Neuronal stem cell (in vitro differentiated cells): Measurements from ENCODE around the gene KIAA1755.

Experiments used
- DNase-seq: peaks from one replicate; pipeline ENCODE4 v3.0.0-alpha.2; 2013; ENCODE audit warnings: low spot score
- H2AFZ ChIP-seq: one replicate; pipeline ENCODE4 v1.6.1; 2013; ENCODE audit warnings: mild to moderate bottlenecking, low read length, inconsistent platforms
- H2AK5ac ChIP-seq: 2 replicates; pipeline ENCODE4 v1.6.1; 2013; ENCODE audit warnings: low read depth, mild to moderate bottlenecking, inconsistent platforms, low read length, moderate library complexity, mixed read lengths
- H2BK120ac ChIP-seq: 2 replicates; pipeline ENCODE4 v1.6.1; 2013; ENCODE audit warnings: low read depth, mild to moderate bottlenecking, inconsistent platforms, low read length, moderate library complexity, mixed read lengths
- H2BK12ac ChIP-seq: one replicate; pipeline ENCODE4 v1.6.1; 2013; ENCODE audit warnings: low read length, inconsistent platforms
- H2BK15ac ChIP-seq: 2 replicates; pipeline ENCODE4 v1.6.1; 2013; ENCODE audit warnings: mild to moderate bottlenecking, low read length, inconsistent platforms, mixed read lengths
- H2BK5ac ChIP-seq: one replicate; pipeline ENCODE4 v1.6.1; 2013; ENCODE audit warnings: inconsistent platforms, mild to moderate bottlenecking, low read length, moderate library complexity
- H3K14ac ChIP-seq: one replicate; pipeline ENCODE4 v1.6.1; 2013; ENCODE audit warnings: low read length, inconsistent platforms
- H3K18ac ChIP-seq: 2 replicates; pipeline ENCODE4 v1.6.1; 2013; ENCODE audit warnings: low read length, inconsistent platforms
- H3K23ac ChIP-seq: 2 replicates; pipeline ENCODE4 v1.6.1; 2013; ENCODE audit warnings: low read depth, mild to moderate bottlenecking, mixed read lengths, low read length, inconsistent platforms; ENCODE audit not compliant: poor library complexity
- H3K27ac ChIP-seq: replicated peaks from 3 replicates; pipeline ENCODE4 v1.5.1; 2013; ENCODE audit warnings: low read length, inconsistent platforms
- H3K27me3 ChIP-seq, 3 experiments: 2 replicates each; pipeline ENCODE4 v1.6.1; 2013; ENCODE audit warnings: low read length in 3 of 3, mild to moderate bottlenecking in 2 of 3, inconsistent platforms in 1 of 3, low read depth in 1 of 3, mixed read lengths in 1 of 3, moderate library complexity in 1 of 3; ENCODE audit not compliant: control insufficient read depth in 3 of 3, insufficient read depth in 3 of 3
- H3K36me3 ChIP-seq, 2 donors: replicated peaks in 1 of 2; 2 replicates each; pipeline ENCODE4 v1.6.1; 2013; ENCODE audit warnings: low read length in 2 of 2; ENCODE audit not compliant: control insufficient read depth in 2 of 2, insufficient read depth in 2 of 2
- H3K4ac ChIP-seq: 2 replicates; pipeline ENCODE4 v1.6.1; 2013; ENCODE audit warnings: inconsistent platforms, mild to moderate bottlenecking, low read length, moderate library complexity
- H3K4me1 ChIP-seq, 2 donors: 1 replicate in 1 of 2; 2 replicates in 1 of 2; pipeline ENCODE4 v1.6.1; 2013; ENCODE audit warnings: low read length in 2 of 2, low read depth in 1 of 2; ENCODE audit not compliant: control insufficient read depth in 2 of 2, insufficient read depth in 1 of 2
- H3K4me2 ChIP-seq: one replicate; pipeline ENCODE4 v1.6.1; 2013; ENCODE audit warnings: mild to moderate bottlenecking, low read length, inconsistent platforms; ENCODE audit not compliant: insufficient read depth, poor library complexity, severe bottlenecking
- H3K4me3 ChIP-seq, 2 donors: 2 replicates each; pipeline ENCODE4 v1.5.1; 2013; ENCODE audit warnings: low read length in 2 of 2, mild to moderate bottlenecking in 2 of 2, inconsistent platforms in 1 of 2, moderate library complexity in 1 of 2
- H3K79me1 ChIP-seq: one replicate; pipeline ENCODE4 v1.6.1; 2013; ENCODE audit warnings: low read depth, mild to moderate bottlenecking, inconsistent platforms, low read length, moderate library complexity
- H3K9ac ChIP-seq: one replicate; pipeline ENCODE4 v1.6.1; 2013; ENCODE audit warnings: mild to moderate bottlenecking, low read depth, low read length, inconsistent platforms; ENCODE audit not compliant: poor library complexity
- H3K9me3 ChIP-seq, 2 donors: replicated peaks in 1 of 2; 2 replicates each; pipeline versions ENCODE3 to v1.6.1; 2013; ENCODE audit warnings: low read length in 2 of 2, mild to moderate bottlenecking in 2 of 2, inconsistent platforms in 1 of 2, low read depth in 1 of 2, mixed read lengths in 1 of 2, moderate library complexity in 1 of 2; ENCODE audit not compliant: control insufficient read depth in 2 of 2, insufficient read depth in 1 of 2
- H4K8ac ChIP-seq: one replicate; pipeline ENCODE4 v1.6.1; 2013; ENCODE audit warnings: low read depth, mild to moderate bottlenecking, inconsistent platforms, low read length, moderate library complexity
- H4K91ac ChIP-seq: one replicate; pipeline ENCODE4 v1.6.1; 2013; ENCODE audit warnings: low read length, low read depth, mild to moderate bottlenecking, inconsistent platforms; ENCODE audit not compliant: poor library complexity
- WGBS, 2 donors: extraction: QIAGEN DNeasy Blood & Tissue Kit; methylation state at CpG; one replicate each; pipeline ENCODE4 v1.1.7; 2013; ENCODE audit warnings: missing lambda C conversion rate in 2 of 2, mixed read lengths in 1 of 2; ENCODE audit not compliant: insufficient read length in 2 of 2, insufficient replicate concordance in 1 of 2; ENCODE audit errors: extremely low coverage in 2 of 2; 5-methylcytosine and 5-hydroxymethylcytosine counted together

Gene KIAA1755

GRCh38 chr20:38227420-38228360, 32.8 kb downstream of the KIAA1755 start:
- Histone ChIP-seq H3K4me2 (no peak overlapping the region), H2BK120ac (no peak overlapping the region), H3K9ac (no peak overlapping the region), H3K4me3 (no peak overlapping the region), H3K18ac (no peak overlapping the region), H3K14ac (no peak overlapping the region), H2BK12ac (no peak overlapping the region), H4K8ac (no peak overlapping the region), H3K23ac (no peak overlapping the region), H2AFZ (peak overlapping the region; percentile 41), H3K79me1 (no peaks in the 10 kb centered on the region), H2AK5ac (no peak overlapping the region), H3K4me1 (no peaks in the 10 kb centered on the region), H3K9me3 (no peaks in the 10 kb centered on the region), H3K27ac (no peak overlapping the region), H4K91ac (no peak overlapping the region), H3K4ac (no peak overlapping the region), H2BK15ac (no peak overlapping the region), H2BK5ac (no peak overlapping the region), H3K27me3 (no peaks in the 10 kb centered on the region), H3K36me3 (no peaks in the 10 kb centered on the region)
- WGBS, 2 donors, result no CpG with 5 or more reads among the region's 11 CpGs
- DNase-seq, result no peak

- Histone ChIP-seq H3K4me3 (no peak overlapping the region), H3K27ac (no peak overlapping the region), H2BK12ac (no peak overlapping the region), H3K27me3 (no peaks in the 10 kb centered on the region), H2AFZ (no peak overlapping the region), H3K79me1 (no peaks in the 10 kb centered on the region), H3K4ac (no peak overlapping the region), H3K14ac (no peak overlapping the region), H2BK5ac (no peak overlapping the region), H3K9ac (no peak overlapping the region), H3K18ac (no peak overlapping the region), H2BK15ac (no peak overlapping the region), H2AK5ac (no peak overlapping the region), H2BK120ac (no peak overlapping the region), H4K91ac (no peak overlapping the region), H3K4me2 (no peak overlapping the region), H3K23ac (no peak overlapping the region), H4K8ac (no peak overlapping the region), H3K36me3 (no peaks in the 10 kb centered on the region), H3K4me1 (no peaks in the 10 kb centered on the region), H3K9me3 (no peaks in the 10 kb centered on the region)
- DNase-seq, result no peak
- WGBS, 2 donors, result no CpG with 5 or more reads among the region's 6 CpGs
These were observed 34.0 kb downstream of the KIAA1755 start for GRCh38 chr20:38226553-38226952.

GRCh38 chr20:38225900-38226263, 34.7 kb downstream of the KIAA1755 start:
- Histone ChIP-seq H2BK12ac (no peak overlapping the region), H2BK15ac (no peak overlapping the region), H3K36me3 (no peaks in the 10 kb centered on the region), H3K14ac (no peak overlapping the region), H2BK120ac (no peak overlapping the region), H3K9ac (no peak overlapping the region), H3K4me3 (no peak overlapping the region), H3K27me3 (no peaks in the 10 kb centered on the region), H4K91ac (no peak overlapping the region), H2BK5ac (no peak overlapping the region), H2AK5ac (no peak overlapping the region), H3K9me3 (no peaks in the 10 kb centered on the region), H3K27ac (no peak overlapping the region), H4K8ac (no peak overlapping the region), H3K18ac (no peak overlapping the region), H3K23ac (no peak overlapping the region), H3K79me1 (no peaks in the 10 kb centered on the region), H3K4me1 (peaks cover 0 to 1% of the 10 kb centered on the region in 2 donors), H3K4me2 (no peak overlapping the region), H2AFZ (no peak overlapping the region), H3K4ac (no peak overlapping the region)
- DNase-seq, result no peak
- WGBS, 2 donors, result no CpG with 5 or more reads among the region's 2 CpGs

- WGBS, 2 donors, result no CpG with 5 or more reads among the region's 8 CpGs
- H2AK5ac ChIP-seq, result no peak overlapping the region
- H3K4me1 ChIP-seq, result peaks cover 0 to 2% of the 10 kb centered on the region in 2 donors
- no peaks in the 10 kb centered on the region for H3K79me1 ChIP-seq
- H3K18ac ChIP-seq, result no peak overlapping the region
- H4K91ac ChIP-seq, result no peak overlapping the region
- H3K27me3 ChIP-seq, result no peaks in the 10 kb centered on the region
- H2BK120ac ChIP-seq, result no peak overlapping the region
- H3K4me3 ChIP-seq, result no peak overlapping the region
- no peak overlapping the region for H3K4ac ChIP-seq
- H3K27ac ChIP-seq, result no peak overlapping the region
- DNase-seq, result no peak
- H2BK15ac ChIP-seq, result no peak overlapping the region
- H3K9me3 ChIP-seq, result no peaks in the 10 kb centered on the region
- no peak overlapping the region for H3K4me2 ChIP-seq
- H3K9ac ChIP-seq, result no peak overlapping the region
- no peak overlapping the region for H4K8ac ChIP-seq
- no peak overlapping the region for H3K14ac ChIP-seq
- H2AFZ ChIP-seq, result no peak overlapping the region
- H2BK5ac ChIP-seq, result no peak overlapping the region
- no peaks in the 10 kb centered on the region for H3K36me3 ChIP-seq
- no peak overlapping the region for H3K23ac ChIP-seq
- no peak overlapping the region for H2BK12ac ChIP-seq
These were observed 35.2 kb downstream of the KIAA1755 start for GRCh38 chr20:38225240-38225899.
